Naive B cell (primary cell): ENCODE data around the gene CCNL2. TPM values are rescaled to one million over a fixed set of nuclear protein-coding genes. Genes with fewer than 3 reads are reported as not detected.

ENCODE experiments used
- ATAC-seq, 2 donors: fragments of 150-1000 bp; cut with Tn5 transposase; 2 replicates each; pipeline ENCODE4 v1.10.0; 2021; ENCODE audit warnings: low read depth in 2 of 2, mild to moderate bottlenecking in 2 of 2, moderate library complexity in 2 of 2
- DNase-seq: peaks from one replicate; pipeline ENCODE4 v3.0.0; 2022
- H3K27ac Mint-ChIP-seq, 6 donors: one replicate each; pipeline ENCODE4 v1.8.0; 2020 to 2022; ENCODE audit warnings: mild to moderate bottlenecking in 6 of 6, mixed read lengths in 6 of 6, moderate library complexity in 5 of 6, inconsistent platforms in 2 of 6
- H3K27me3 Mint-ChIP-seq, 3 donors: one replicate each; pipeline ENCODE4 v1.8.0; 2021 to 2022; ENCODE audit warnings: mixed read lengths in 3 of 3, mild to moderate bottlenecking in 1 of 3
- H3K36me3 Mint-ChIP-seq, 2 donors: one replicate each; pipeline ENCODE4 v1.8.0; 2020 to 2022; ENCODE audit warnings: mixed read lengths in 2 of 2, inconsistent platforms in 1 of 2, mild to moderate bottlenecking in 1 of 2
- H3K4me1 Mint-ChIP-seq, 3 donors: one replicate each; pipeline ENCODE4 v1.8.0; 2020 to 2022; ENCODE audit warnings: mixed read lengths in 3 of 3, inconsistent platforms in 1 of 3, mild to moderate bottlenecking in 1 of 3, moderate library complexity in 1 of 3
- H3K4me3 Mint-ChIP-seq, 8 donors: one replicate each; pipeline ENCODE4 v1.8.0; 2020 to 2022; ENCODE audit warnings: mild to moderate bottlenecking in 8 of 8, mixed read lengths in 8 of 8, moderate library complexity in 8 of 8, inconsistent platforms in 2 of 8
- H3K9me3 Mint-ChIP-seq, 7 donors: one replicate each; pipeline ENCODE4 v1.8.0; 2020 to 2022; ENCODE audit warnings: mixed read lengths in 7 of 7, mild to moderate bottlenecking in 5 of 7, inconsistent platforms in 2 of 7, moderate library complexity in 1 of 7
- polyA plus RNA-seq, 6 donors: library from polyadenylated mRNA; unstranded; fragments of 300-500 nt; fragmentation: Illumina TruSeq; gene quantifications; one replicate each; pipeline ENCODE4 v1.2.3, GENCODE V29; 2021; ENCODE audit warnings: low read depth in 6 of 6

CCNL2 gene
- polyA plus RNA-seq, 6 donors from 2014 or later: 16.8 to 50.2 (median 24.6) TPM

- Mint-ChIP-seq H3K4me1 (no peaks in the 10 kb centered on the region), H3K9me3 (no peaks in the 10 kb centered on the region), H3K4me3 (no peak overlapping the region), H3K27ac (no peak overlapping the region), H3K27me3 (peaks cover 0 to 7% (median 5%) of the 10 kb centered on the region in 3 donors), H3K36me3 (no peaks in the 10 kb centered on the region)
- DNase-seq (no peak), ATAC-seq (no peak)
These were observed 32.5 kb downstream of the CCNL2 start for GRCh38 chr1:1366699-1367066.

GRCh38 chr1:1365875-1366698 lies 33.0 kb downstream of the CCNL2 start:
- DNase-seq (no peak), ATAC-seq (no peak)
- peaks cover 0 to under 1% (median 0%) of the 10 kb centered on the region in 3 donors for H3K4me1 Mint-ChIP-seq
- H3K27me3 Mint-ChIP-seq: peaks cover 3 to 9% (median 7%) of the 10 kb centered on the region in 3 donors
- no peak overlapping the region for H3K4me3 Mint-ChIP-seq
- no peak overlapping the region for H3K27ac Mint-ChIP-seq
- H3K9me3 Mint-ChIP-seq: no peaks in the 10 kb centered on the region
- peaks cover 0 to 2% of the 10 kb centered on the region in 2 donors for H3K36me3 Mint-ChIP-seq

GRCh38 chr1:1364266-1364665 lies 34.9 kb downstream of the CCNL2 start:
- Mint-ChIP-seq H3K27me3 (peaks cover 15 to 24% (median 17%) of the 10 kb centered on the region in 3 donors), H3K4me3 (peak overlapping the region in 1 of 8 donors; percentile 81), H3K36me3 (peaks cover 0 to 8% of the 10 kb centered on the region in 2 donors), H3K27ac (no peak overlapping the region), H3K4me1 (peaks cover under 1 to 7% (median 2%) of the 10 kb centered on the region in 3 donors), H3K9me3 (no peaks in the 10 kb centered on the region)
- DNase-seq: no peak
- ATAC-seq: no peak

- ATAC-seq: no peak
- no peak for DNase-seq
- Mint-ChIP-seq H3K4me1 (peaks cover 5 to 9% (median 6%) of the 10 kb centered on the region in 3 donors), H3K9me3 (no peaks in the 10 kb centered on the region), H3K36me3 (peaks cover 0 to 8% of the 10 kb centered on the region in 2 donors), H3K4me3 (no peak overlapping the region), H3K27ac (peak overlapping the region in 2 of 6 donors; percentile 47 to 80), H3K27me3 (peaks cover 20 to 46% (median 40%) of the 10 kb centered on the region in 3 donors)
These were observed 37.1 kb downstream of the CCNL2 start for GRCh38 chr1:1361982-1362423.

GRCh38 chr1:1361233-1361981 lies 37.7 kb downstream of the CCNL2 start:
- DNase-seq: no peak
- ATAC-seq: no peak
- H3K36me3 Mint-ChIP-seq: peaks cover 0 to 8% of the 10 kb centered on the region in 2 donors
- H3K27me3 Mint-ChIP-seq: peaks cover 20 to 48% (median 41%) of the 10 kb centered on the region in 3 donors
- H3K27ac Mint-ChIP-seq: no peak overlapping the region
- H3K9me3 Mint-ChIP-seq: no peaks in the 10 kb centered on the region
- peak overlapping the region in 1 of 8 donors; percentile 61 for H3K4me3 Mint-ChIP-seq
- H3K4me1 Mint-ChIP-seq: peaks cover 5 to 9% (median 6%) of the 10 kb centered on the region in 3 donors

- no peak for ATAC-seq
- Mint-ChIP-seq H3K27ac (no peak overlapping the region), H3K4me3 (peak overlapping the region in 1 of 8 donors; percentile 11), H3K36me3 (peaks cover 0 to 8% of the 10 kb centered on the region in 2 donors), H3K4me1 (peaks cover 5 to 9% (median 6%) of the 10 kb centered on the region in 3 donors), H3K27me3 (peaks cover 20 to 48% (median 41%) of the 10 kb centered on the region in 3 donors), H3K9me3 (no peaks in the 10 kb centered on the region)
- no peak for DNase-seq
These were observed 38.5 kb downstream of the CCNL2 start for GRCh38 chr1:1360506-1361169.

GRCh38 chr1:1359664-1360468 lies 39.3 kb downstream of the CCNL2 start:
- peaks cover 5 to 10% (median 8%) of the 10 kb centered on the region in 3 donors for H3K4me1 Mint-ChIP-seq
- no peaks in the 10 kb centered on the region for H3K9me3 Mint-ChIP-seq
- peaks cover 20 to 48% (median 41%) of the 10 kb centered on the region in 3 donors for H3K27me3 Mint-ChIP-seq
- DNase-seq (no peak), ATAC-seq (no peak)
- H3K27ac Mint-ChIP-seq: peak overlapping the region in 1 of 6 donors; percentile 33
- peaks cover 0 to 8% of the 10 kb centered on the region in 2 donors for H3K36me3 Mint-ChIP-seq
- H3K4me3 Mint-ChIP-seq: peak overlapping the region in 1 of 8 donors; percentile 59

DNA sequence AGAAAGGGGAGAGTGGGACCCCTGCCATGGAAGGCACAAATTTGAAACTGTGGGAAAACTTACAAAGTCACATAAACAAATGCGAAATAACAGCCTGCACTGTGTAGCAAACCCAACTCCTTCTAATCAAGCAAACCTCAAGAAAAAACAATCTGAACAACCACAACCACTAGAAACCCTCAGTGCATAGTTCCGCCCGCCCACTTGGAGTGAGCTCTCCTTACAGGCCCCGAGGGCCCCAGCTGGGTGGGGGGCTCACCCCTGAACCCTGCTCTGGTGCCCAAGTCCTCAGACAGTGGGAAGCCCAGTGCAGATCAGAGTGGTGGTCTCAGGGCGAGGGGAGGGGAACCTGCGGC lies 39.8 kb downstream of the CCNL2 start:
- peaks cover 20 to 51% (median 41%) of the 10 kb centered on the region in 3 donors for H3K27me3 Mint-ChIP-seq
- H3K4me3 Mint-ChIP-seq: peak overlapping the region in 1 of 8 donors; percentile 30
- no peak for DNase-seq
- no peak for ATAC-seq
- H3K4me1 Mint-ChIP-seq: peaks cover 5 to 13% (median 12%) of the 10 kb centered on the region in 3 donors
- no peaks in the 10 kb centered on the region for H3K9me3 Mint-ChIP-seq
- peaks cover 0 to 8% of the 10 kb centered on the region in 2 donors for H3K36me3 Mint-ChIP-seq
- H3K27ac Mint-ChIP-seq: no peak overlapping the region

- Mint-ChIP-seq H3K9me3 (no peaks in the 10 kb centered on the region), H3K36me3 (peaks cover 0 to 8% of the 10 kb centered on the region in 2 donors)
These were observed 40.5 kb downstream of the CCNL2 start, which contains the start of gene MXRA8 for GRCh38 chr1:1358433-1359271. Gene MXRA8 (minus strand): TSS chr1:1358555. CDS start chr1:1358504, 51 bp downstream.

GRCh38 chr1:1357871-1358432 lies 41.2 kb downstream of the CCNL2 start:
- Mint-ChIP-seq H3K4me1 (peaks cover 10 to 23% (median 17%) of the 10 kb centered on the region in 3 donors), H3K9me3 (no peaks in the 10 kb centered on the region), H3K27ac (no peak overlapping the region), H3K36me3 (peaks cover 0 to 8% of the 10 kb centered on the region in 2 donors), H3K4me3 (no peak overlapping the region), H3K27me3 (peaks cover 20 to 64% (median 45%) of the 10 kb centered on the region in 3 donors)
- ATAC-seq (no peak), DNase-seq (no peak)

More at GRCh38 chr1:1358433-1359271, 40.5 kb downstream of the CCNL2 start, which contains the start of gene MXRA8:
- peak within 1 kb of the TSS in 1 of 8 donors; percentile 30 for H3K4me3 Mint-ChIP-seq
- H3K27me3 Mint-ChIP-seq: peaks cover 20 to 57% (median 41%) of the 10 kb centered on the region in 3 donors
- DNase-seq (no peak), ATAC-seq (no peak)
- H3K4me1 Mint-ChIP-seq: peaks cover 5 to 16% (median 15%) of the 10 kb centered on the region in 3 donors
- no peak within 1 kb of the TSS for H3K27ac Mint-ChIP-seq

DNA sequence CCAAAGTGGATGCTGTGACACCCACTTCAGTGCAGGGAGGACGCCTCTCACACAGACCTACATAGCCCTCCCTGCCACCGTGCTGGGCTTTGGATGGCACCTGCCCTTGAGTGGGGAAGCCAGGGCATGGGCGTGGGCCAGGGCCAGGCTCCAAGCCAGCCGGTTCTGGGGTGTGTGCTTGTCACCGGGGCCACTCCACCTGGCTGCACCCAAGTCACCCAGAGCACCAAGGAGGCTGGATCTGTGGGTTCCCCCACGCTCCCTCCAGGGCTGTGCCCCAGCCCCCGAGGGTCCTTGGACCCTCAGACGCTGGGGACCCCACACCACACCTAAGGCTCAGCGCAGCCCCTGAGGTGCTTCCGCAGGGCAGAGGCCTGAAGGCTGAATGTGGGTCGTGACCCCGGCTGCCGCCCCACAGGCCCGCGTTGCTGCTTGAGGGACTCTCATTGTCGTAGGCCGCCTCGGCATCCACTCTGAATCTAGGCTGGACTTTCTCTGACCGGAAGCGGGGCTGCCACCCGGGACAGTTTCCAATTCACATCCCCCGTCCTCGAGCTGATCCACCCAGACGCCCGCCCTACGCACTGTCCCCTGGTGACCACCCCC lies 42.2 kb downstream of the CCNL2 start:
- DNase-seq: no peak
- Mint-ChIP-seq H3K27me3 (peaks cover 23 to 69% (median 52%) of the 10 kb centered on the region in 3 donors), H3K4me3 (no peak overlapping the region), H3K27ac (no peak overlapping the region), H3K9me3 (no peaks in the 10 kb centered on the region), H3K36me3 (peaks cover 0 to 8% of the 10 kb centered on the region in 2 donors), H3K4me1 (peaks cover 20 to 34% (median 27%) of the 10 kb centered on the region in 3 donors)
- ATAC-seq: no peak
